ENCODE data around the gene ZBTB12. TPM values are rescaled to one million over a fixed set of nuclear protein-coding genes. Genes with fewer than 3 reads are reported as not detected.

The ZBTB12 gene
- total RNA-seq, 1 donor from 2014 or later = 3.5 TPM

- Histone ChIP-seq H3K4me1 (no peaks in the 10 kb centered on the region), H3K9me3 (replicated peaks) (no peaks in the 10 kb centered on the region), H3K36me3 (peaks cover 43% of the 10 kb centered on the region), H3K4me3 (no peak overlapping the region), H3K27ac (replicated peaks) (no peak overlapping the region), H3K27me3 (ENCODE audit: low read depth) (no peaks in the 10 kb centered on the region)
- intact Hi-C loops (cut with micrococcal nuclease) = no loop called here
- DNase-seq = no peak
- no peak for TF ChIP-seq CTCF (IDR thresholded peaks at IDR 0.05; ENCODE audit: borderline replicate concordance)
These were observed 22.7 kb downstream of the ZBTB12 start for GRCh38 chr6:31879143-31879542.

GRCh38 chr6:31878726-31879125, 23.2 kb downstream of the ZBTB12 start, which contains the start of gene SLC44A4:
Gene SLC44A4, minus strand, starts transcription at chr6:31878997. Its CDS starts 17 bp downstream, at chr6:31878980.
- Histone ChIP-seq H3K4me3 (no peak within 1 kb of the TSS), H3K4me1 (no peaks in the 10 kb centered on the region), H3K9me3 (replicated peaks) (no peaks in the 10 kb centered on the region), H3K27me3 (ENCODE audit: low read depth) (no peaks in the 10 kb centered on the region), H3K27ac (replicated peaks) (no peak within 1 kb of the TSS), H3K36me3 (peaks cover 39% of the 10 kb centered on the region)
- intact Hi-C loops (cut with micrococcal nuclease) = no loop called here
- TF ChIP-seq CTCF (IDR thresholded peaks at IDR 0.05; ENCODE audit: borderline replicate concordance) = no peak
- DNase-seq = no peak

GRCh38 chr6:31878222-31878621, 23.7 kb downstream of the ZBTB12 start:
- H3K9me3 ChIP-seq (replicated peaks) = no peaks in the 10 kb centered on the region
- intact Hi-C loops (cut with micrococcal nuclease) = no loop called here
- H3K27ac ChIP-seq (replicated peaks) = no peak overlapping the region
- H3K4me1 ChIP-seq = no peaks in the 10 kb centered on the region
- no peaks in the 10 kb centered on the region for H3K27me3 ChIP-seq (ENCODE audit: low read depth)
- no peak for TF ChIP-seq CTCF (IDR thresholded peaks at IDR 0.05; ENCODE audit: borderline replicate concordance)
- peaks cover 34% of the 10 kb centered on the region for H3K36me3 ChIP-seq
- DNase-seq = no peak
- H3K4me3 ChIP-seq = no peak overlapping the region

GRCh38 chr6:31877651-31878161, 24.2 kb downstream of the ZBTB12 start:
- Histone ChIP-seq H3K27me3 (ENCODE audit: low read depth) (no peaks in the 10 kb centered on the region), H3K27ac (replicated peaks) (no peak overlapping the region), H3K9me3 (replicated peaks) (no peaks in the 10 kb centered on the region), H3K4me3 (no peak overlapping the region), H3K36me3 (peaks cover 28% of the 10 kb centered on the region), H3K4me1 (no peaks in the 10 kb centered on the region)
- no peak for TF ChIP-seq CTCF (IDR thresholded peaks at IDR 0.05; ENCODE audit: borderline replicate concordance)
- intact Hi-C loops (cut with micrococcal nuclease) = no loop called here
- DNase-seq = no peak

- intact Hi-C loops (cut with micrococcal nuclease) = no loop called here
- no peak overlapping the region for H3K27ac ChIP-seq (replicated peaks)
These were observed 24.7 kb downstream of the ZBTB12 start for GRCh38 chr6:31877125-31877650.

More at GRCh38 chr6:31877125-31877650, 24.7 kb downstream of the ZBTB12 start:
- Histone ChIP-seq H3K4me3 (no peak overlapping the region), H3K9me3 (replicated peaks) (no peaks in the 10 kb centered on the region), H3K36me3 (peaks cover 24% of the 10 kb centered on the region), H3K27me3 (ENCODE audit: low read depth) (no peaks in the 10 kb centered on the region), H3K4me1 (no peaks in the 10 kb centered on the region)
- DNase-seq = no peak
- TF ChIP-seq CTCF (IDR thresholded peaks at IDR 0.05; ENCODE audit: borderline replicate concordance) = no peak
